GM12874 (cell line): ENCODE measurements around the gene FLT1.

Source experiments
- CTCF ChIP-seq: IDR thresholded peaks from 2 replicates; pipeline ENCODE4 v1.5.1; 2011; ENCODE audit warnings: low read depth, mild to moderate bottlenecking, control low read depth, low read length, moderate library complexity; ENCODE audit not compliant: insufficient read depth

FLT1 gene

GRCh38 chr13:28447206-28447605 is 47.7 kb downstream of the FLT1 start:
- no peak for TF ChIP-seq CTCF

GRCh38 chr13:28442839-28443238 is 52.1 kb downstream of the FLT1 start:
- TF ChIP-seq CTCF = no peak

- no peak for TF ChIP-seq CTCF
These were observed 53.4 kb downstream of the FLT1 start for GRCh38 chr13:28441529-28441928.

- TF ChIP-seq CTCF = no peak
These were observed 54.0 kb downstream of the FLT1 start for GRCh38 chr13:28440774-28441504.

GRCh38 chr13:28438598-28439334 is 56.2 kb downstream of the FLT1 start:
- no peak for TF ChIP-seq CTCF

GRCh38 chr13:28438067-28438466 is 56.9 kb downstream of the FLT1 start:
- TF ChIP-seq CTCF = no peak

- TF ChIP-seq CTCF = no peak
These were observed 59.0 kb downstream of the FLT1 start for GRCh38 chr13:28435917-28436316.
